Stimulated activated effector memory CD8-positive, alpha-beta T cell treated with anti-CD3 and anti-CD28 coated beads, Interleukin-12 subunit alpha, Interleukin-12 subunit beta, amount 100 ng/mL, for 72 hours (primary cell): ENCODE measurements around the gene NCEH1.
A peak's percentile ranks its signal among the peaks of the same experiment; 100 is the strongest.

Experiments used
- ATAC-seq: fragments of 150-1000 bp; cut with Tn5 transposase; 2 replicates; pipeline ENCODE4 v1.10.0; 2021
- DNase-seq, 2 donors: peaks; one replicate each; pipeline ENCODE4 v3.0.0; 2021 to 2022; ENCODE audit warnings: low spot score in 2 of 2
- H3K27ac Mint-ChIP-seq: one replicate; pipeline ENCODE4 v1.8.0; 2022; ENCODE audit warnings: mild to moderate bottlenecking, mixed read lengths
- H3K36me3 Mint-ChIP-seq: one replicate; pipeline ENCODE4 v1.8.0; 2022; ENCODE audit warnings: mild to moderate bottlenecking, mixed read lengths
- H3K4me1 Mint-ChIP-seq: one replicate; pipeline ENCODE4 v1.8.0; 2022; ENCODE audit warnings: mixed read lengths
- H3K4me3 Mint-ChIP-seq: one replicate; pipeline ENCODE4 v1.8.0; 2022; ENCODE audit warnings: mild to moderate bottlenecking, mixed read lengths
- H3K9me3 Mint-ChIP-seq: one replicate; pipeline ENCODE4 v1.8.0; 2022; ENCODE audit warnings: mixed read lengths

Gene NCEH1

GRCh38 chr3:172581757-172582166 is 129.1 kb downstream of the NCEH1 start:
- Mint-ChIP-seq H3K4me1 (peaks cover 75% of the 10 kb centered on the region), H3K4me3 (peak overlapping the region; percentile 51), H3K9me3 (peaks cover 4% of the 10 kb centered on the region), H3K36me3 (no peaks in the 10 kb centered on the region), H3K27ac (peak overlapping the region; percentile 76)
- ATAC-seq: peak; percentile 77
- DNase-seq: no peak

- H3K4me1 Mint-ChIP-seq: peaks cover 72% of the 10 kb centered on the region
- H3K36me3 Mint-ChIP-seq: no peaks in the 10 kb centered on the region
- H3K9me3 Mint-ChIP-seq: peaks cover 4% of the 10 kb centered on the region
- H3K27ac Mint-ChIP-seq: peak overlapping the region; percentile 76
- peak overlapping the region; percentile 51 for H3K4me3 Mint-ChIP-seq
- DNase-seq: no peak
- ATAC-seq: peak; percentile 65
Observed at GRCh38 chr3:172580680-172581401, 130.0 kb downstream of the NCEH1 start.
